Activated CD4-positive, CD25-positive, alpha-beta regulatory T cell treated with anti-CD3 and anti-CD28 coated beads, Interleukin-2, amount 50 U/mL, for 24 hours (primary cell): ENCODE data around the gene PEX11A.
A peak's percentile ranks its signal among the peaks of the same experiment; 100 is the strongest.

ENCODE experiments used
- ATAC-seq, 2 donors: fragments of 150-1000 bp; cut with Tn5 transposase; one replicate each; pipeline ENCODE4 v1.10.0; 2021; ENCODE audit warnings: mild to moderate bottlenecking in 1 of 2, moderate library complexity in 1 of 2

The PEX11A gene

GRCh38 chr15:89654847-89655805, 35.4 kb downstream of the PEX11A start, which contains the start of gene KIF7:
Gene KIF7 (minus strand): TSS chr15:89655467. CDS start chr15:89652930, 2,537 bp downstream.
- ATAC-seq: no peak

GRCh38 chr15:89654301-89654761, 36.2 kb downstream of the PEX11A start:
- ATAC-seq: no peak

GRCh38 chr15:89653578-89653977, 37.0 kb downstream of the PEX11A start:
- no peak for ATAC-seq

GRCh38 chr15:89652666-89653065, 37.9 kb downstream of the PEX11A start:
- no peak for ATAC-seq

GRCh38 chr15:89652131-89652530, 38.4 kb downstream of the PEX11A start:
- ATAC-seq: no peak

GRCh38 chr15:89649716-89650115, 40.8 kb downstream of the PEX11A start:
- ATAC-seq: no peak

GRCh38 chr15:89649013-89649625, 41.4 kb downstream of the PEX11A start:
- no peak for ATAC-seq

GRCh38 chr15:89648106-89649012, 42.2 kb downstream of the PEX11A start:
- no peak for ATAC-seq

GRCh38 chr15:89647191-89647851, 43.2 kb downstream of the PEX11A start:
- ATAC-seq: peak; percentile 37 to 53

GRCh38 chr15:89646416-89647141, 44.0 kb downstream of the PEX11A start:
- ATAC-seq: no peak

GRCh38 chr15:89645680-89646079, 44.9 kb downstream of the PEX11A start:
- no peak for ATAC-seq

- no peak for ATAC-seq
Measured at GRCh38 chr15:89642106-89642505, 48.4 kb downstream of the PEX11A start.

GRCh38 chr15:89641053-89641452, 49.5 kb downstream of the PEX11A start:
- no peak for ATAC-seq

- ATAC-seq: no peak
Measured at GRCh38 chr15:89640245-89640644, 50.3 kb downstream of the PEX11A start.

GRCh38 chr15:89633585-89633984, 57.0 kb downstream of the PEX11A start:
- ATAC-seq: no peak

GRCh38 chr15:89632563-89633430, 57.8 kb downstream of the PEX11A start:
- ATAC-seq: no peak

- ATAC-seq: no peak
Measured at GRCh38 chr15:89631902-89632264, 58.7 kb downstream of the PEX11A start.
